H4 (cell line): ENCODE data around the gene ST3GAL4. TPM values are rescaled to one million over a fixed set of nuclear protein-coding genes. Genes with fewer than 3 reads are reported as not detected.
"Not testable (repeated sequence)": the region's sequence is repeated elsewhere in the genome, so short reads cannot be mapped to it uniquely, and the experiment has no call there.

ENCODE experiments used
- DNase-seq: peaks from one replicate; pipeline ENCODE4 v3.0.0-alpha.2; 2015; ENCODE audit warnings: low spot score
- total RNA-seq: library from RNA; depleted of rRNA; stranded (reverse); fragments of >200 nt; shearing (Covaris generic); gene quantifications from 2 replicates; pipeline ENCODE4 v1.2.3, GENCODE V29; 2014

ST3GAL4 gene
- total RNA-seq, 1 experiment from 2014 or later, result 55.9 TPM

GRCh38 chr11:126386729-126387071 lies 31.2 kb downstream of the ST3GAL4 start:
- not testable (repeated sequence) for DNase-seq

- DNase-seq, result no peak
Observed at GRCh38 chr11:126387857-126388256, 32.4 kb downstream of the ST3GAL4 start.

- no peak for DNase-seq
Observed at GRCh38 chr11:126390272-126390867, 34.9 kb downstream of the ST3GAL4 start.

- no peak for DNase-seq
Observed at GRCh38 chr11:126391286-126391954, 35.9 kb downstream of the ST3GAL4 start.

- no peak for DNase-seq
Observed at GRCh38 chr11:126391970-126392632, 36.6 kb downstream of the ST3GAL4 start.

- DNase-seq, result no peak
Observed at GRCh38 chr11:126392633-126393013, 37.1 kb downstream of the ST3GAL4 start.

GRCh38 chr11:126393143-126393542 lies 37.7 kb downstream of the ST3GAL4 start:
- no peak for DNase-seq

GRCh38 chr11:126394036-126394435 lies 38.5 kb downstream of the ST3GAL4 start:
- no peak for DNase-seq

GRCh38 chr11:126394634-126395072 lies 39.2 kb downstream of the ST3GAL4 start:
- not testable (repeated sequence) for DNase-seq

GRCh38 chr11:126395784-126396183 lies 40.3 kb downstream of the ST3GAL4 start:
- not testable (repeated sequence) for DNase-seq

GRCh38 chr11:126396266-126396665 lies 40.8 kb downstream of the ST3GAL4 start:
- not testable (repeated sequence) for DNase-seq

- no peak for DNase-seq
Observed at GRCh38 chr11:126396965-126397364, 41.5 kb downstream of the ST3GAL4 start.

GRCh38 chr11:126398296-126398695 lies 42.8 kb downstream of the ST3GAL4 start:
- no peak for DNase-seq

- no peak for DNase-seq
Observed at GRCh38 chr11:126398721-126399120, 43.2 kb downstream of the ST3GAL4 start.

- DNase-seq, result no peak
Observed at GRCh38 chr11:126400019-126400418, 44.5 kb downstream of the ST3GAL4 start.

- no peak for DNase-seq
Observed at GRCh38 chr11:126400479-126400878, 45.0 kb downstream of the ST3GAL4 start.

- DNase-seq, result no peak
Observed at GRCh38 chr11:126403022-126403581, 47.6 kb downstream of the ST3GAL4 start.

- DNase-seq, result no peak
Observed at GRCh38 chr11:126403658-126404057, 48.2 kb downstream of the ST3GAL4 start.

GRCh38 chr11:126404367-126404766 lies 48.9 kb downstream of the ST3GAL4 start:
- no peak for DNase-seq

GRCh38 chr11:126405374-126405773 lies 49.9 kb downstream of the ST3GAL4 start:
- no peak for DNase-seq

GRCh38 chr11:126405906-126406305 lies 50.4 kb downstream of the ST3GAL4 start:
- DNase-seq, result no peak

GRCh38 chr11:126406368-126406767 lies 50.9 kb downstream of the ST3GAL4 start:
- DNase-seq, result no peak

GRCh38 chr11:126407101-126407521 lies 51.6 kb downstream of the ST3GAL4 start:
- DNase-seq, result no peak
